GM18511 (cell line): ENCODE data around the gene ZFYVE19.

Experiments used
- ATAC-seq: cut with Tn5 transposase; IDR thresholded peaks from one replicate; pipeline ENCODE4 v1.9.1; 2021; ENCODE audit warnings: mild to moderate bottlenecking, moderate library complexity; ENCODE audit not compliant: unreplicated experiment

ZFYVE19 gene

DNA sequence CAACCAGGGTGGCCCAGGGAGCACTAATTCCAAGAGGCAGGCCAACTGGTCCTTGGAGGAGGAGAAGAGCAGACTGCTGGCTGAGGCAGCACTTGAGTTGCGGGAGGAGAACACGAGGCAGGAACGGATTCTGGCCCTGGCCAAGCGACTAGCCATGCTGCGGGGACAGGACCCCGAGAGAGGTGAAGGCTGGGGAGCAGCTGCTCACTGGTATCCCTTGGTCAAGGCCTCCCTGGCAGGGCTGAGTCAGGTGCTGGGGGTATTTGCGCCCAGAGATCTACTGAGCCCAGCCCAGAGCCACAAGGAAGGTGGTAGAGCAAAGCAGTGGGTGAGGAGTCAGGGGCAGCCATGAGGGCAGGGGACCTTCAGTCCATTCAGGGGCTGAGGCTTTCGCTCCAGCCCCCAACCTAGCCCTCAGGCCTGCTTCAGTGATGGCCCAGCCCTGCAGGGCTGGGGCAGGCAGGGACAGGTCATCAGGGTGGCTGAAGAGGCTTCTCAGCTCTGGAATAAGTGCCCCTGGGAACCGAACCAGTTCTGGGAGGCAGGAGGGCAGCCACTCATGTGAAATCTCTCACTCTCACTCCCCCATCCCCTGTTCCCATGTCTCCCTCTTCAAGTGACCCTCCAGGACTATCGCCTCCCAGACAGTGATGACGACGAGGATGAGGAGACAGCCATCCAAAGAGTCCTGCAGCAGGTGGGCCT, 6.0 kb downstream of the ZFYVE19 start:
- no peak for ATAC-seq

- ATAC-seq: no peak
Measured at GRCh38 chr15:40815042-40815698, 8.3 kb downstream of the ZFYVE19 start.

DNA sequence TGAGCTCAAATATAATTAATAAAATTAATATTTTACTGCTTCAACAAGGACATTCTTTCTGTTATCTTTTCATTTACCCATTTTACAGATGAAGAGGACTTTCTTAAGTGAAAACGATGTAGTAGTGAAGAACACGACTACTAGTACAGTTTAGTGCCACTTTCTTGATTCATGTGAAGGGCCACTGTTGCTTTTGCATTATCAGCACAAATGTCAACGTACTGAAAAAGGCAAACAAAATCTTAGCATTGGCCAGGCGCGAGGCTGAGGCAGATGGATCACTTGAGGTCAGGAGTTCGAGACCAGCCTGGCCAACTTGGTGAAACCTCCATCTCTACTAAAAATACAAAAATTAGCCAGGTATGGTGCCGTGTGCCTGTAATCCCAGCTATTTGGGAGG, 12.2 kb downstream of the ZFYVE19 start:
- ATAC-seq: no peak

- no peak for ATAC-seq
Measured at GRCh38 chr15:40821195-40821594, 14.3 kb downstream of the ZFYVE19 start.

GRCh38 chr15:40823572-40824343, 16.9 kb downstream of the ZFYVE19 start:
- no peak for ATAC-seq

DNA sequence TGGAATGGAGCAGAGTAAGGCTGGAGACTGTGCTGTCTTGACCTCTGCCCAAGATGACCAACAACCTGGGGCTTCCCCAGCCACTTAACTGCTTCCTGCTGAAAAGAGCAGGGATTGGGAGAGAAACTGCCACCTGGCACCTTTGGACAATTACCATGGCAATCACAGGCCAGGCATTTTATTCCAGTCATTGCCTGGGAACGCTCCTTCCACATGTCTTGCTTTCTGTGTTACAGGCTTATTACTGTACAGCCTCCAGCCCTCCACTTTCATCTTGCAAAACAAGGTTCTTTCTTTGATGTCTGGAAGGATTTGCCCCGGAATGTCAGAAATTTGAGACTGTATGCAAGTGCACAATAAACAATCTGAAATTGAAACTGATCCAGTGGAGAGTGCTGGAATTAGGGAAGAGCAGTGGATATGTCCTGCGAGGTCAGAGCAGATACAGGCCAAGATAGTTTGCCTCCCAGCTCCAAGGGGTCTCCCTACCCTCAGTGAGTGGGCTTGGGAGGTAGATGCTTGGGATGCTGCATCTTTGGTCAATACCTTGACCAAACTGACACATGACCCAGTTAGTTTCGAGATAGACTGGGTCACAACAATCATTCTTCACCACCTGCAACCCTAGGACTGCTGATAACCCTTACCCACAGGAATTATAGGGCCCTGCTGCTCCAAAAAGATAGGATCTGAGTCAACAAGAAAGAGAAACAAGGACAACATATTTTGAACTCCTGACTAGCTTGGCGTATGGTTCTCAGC, 19.0 kb downstream of the ZFYVE19 start:
- ATAC-seq: no peak

DNA sequence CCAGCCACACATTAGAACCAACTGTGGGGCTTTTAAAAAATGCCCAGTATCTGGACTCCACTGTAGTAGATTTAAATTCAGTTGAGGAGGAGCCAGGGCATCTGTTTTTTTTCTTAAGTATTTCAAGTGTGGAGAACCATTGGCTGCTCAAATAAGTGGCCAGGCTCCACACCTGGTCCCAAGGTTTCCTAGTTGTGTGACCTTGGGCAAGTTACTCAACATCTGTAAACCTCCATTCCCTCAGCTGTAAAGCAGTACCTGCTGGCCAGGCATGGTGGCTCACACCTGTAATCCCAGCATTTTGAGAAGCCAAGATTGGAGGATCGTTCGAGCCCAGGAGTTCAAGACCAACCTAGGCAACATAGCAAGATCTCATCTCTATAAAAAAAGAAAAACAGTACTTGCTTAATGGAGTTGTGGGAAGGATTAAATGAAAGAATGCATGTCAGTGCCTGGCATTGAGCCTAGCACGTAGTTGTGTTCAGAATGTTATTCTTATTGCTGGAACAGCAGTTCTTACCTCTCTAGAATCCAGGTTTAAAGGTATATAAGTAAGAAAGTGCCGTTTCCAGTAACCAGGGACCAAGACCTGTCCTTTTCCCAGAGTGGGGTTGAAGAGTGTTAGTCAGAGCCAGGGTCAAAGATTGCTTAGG, 19.7 kb downstream of the ZFYVE19 start:
- ATAC-seq: no peak

DNA sequence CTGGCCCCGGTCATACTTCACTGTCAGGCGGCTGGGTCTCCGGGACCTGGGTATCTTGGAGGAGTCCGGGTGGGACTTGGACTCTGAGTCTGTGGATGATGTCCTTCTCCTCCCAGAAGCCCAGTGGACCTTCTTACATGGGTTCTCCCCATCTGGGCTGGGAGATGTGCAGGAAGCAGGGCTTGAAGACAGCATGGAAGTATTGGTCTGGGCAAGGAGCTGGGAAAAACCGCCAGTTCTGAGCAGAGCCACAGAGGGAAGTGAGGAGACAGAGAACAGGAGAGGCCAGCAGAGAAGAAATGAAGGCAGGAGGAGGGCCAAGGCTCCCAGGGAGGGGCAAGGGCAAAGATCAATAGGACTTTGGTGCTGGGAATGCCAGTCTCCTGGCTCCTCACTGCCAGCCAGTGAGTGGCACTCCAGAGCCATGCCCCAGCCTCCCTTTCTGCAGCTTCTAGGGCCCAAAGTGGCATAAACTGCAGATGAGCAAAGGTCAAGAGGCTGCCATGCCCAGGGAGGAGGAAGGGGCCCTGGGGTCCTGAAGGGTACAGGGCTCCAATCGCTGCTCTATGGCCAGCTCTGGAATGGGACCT, 21.7 kb downstream of the ZFYVE19 start, which contains the start of gene PPP1R14D:
Gene PPP1R14D, minus strand, starts transcription at position 262 of the 590 bp plus-strand sequence. Its CDS starts 67 bp downstream, at position 195.
- no peak for ATAC-seq

DNA sequence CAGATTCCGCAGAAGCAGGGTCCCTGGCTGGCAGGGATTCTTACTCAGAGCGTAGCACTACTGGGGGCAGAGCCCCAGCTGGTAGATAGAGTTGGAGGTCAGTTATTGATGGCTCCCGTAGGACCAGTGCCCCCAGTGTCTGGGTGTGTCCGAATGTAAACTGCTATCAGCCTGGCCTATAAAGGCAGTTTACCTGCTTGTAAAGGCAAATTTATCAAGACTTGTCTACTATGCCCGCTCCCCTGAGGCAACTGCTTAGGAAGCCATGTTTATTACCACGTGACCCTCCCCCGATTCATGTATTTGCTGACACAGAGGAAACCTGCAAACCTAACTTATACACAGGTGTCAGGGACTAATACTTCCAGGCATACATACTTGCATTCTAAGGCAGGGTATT, 22.2 kb downstream of the ZFYVE19 start:
- ATAC-seq: no peak

GRCh38 chr15:40830884-40831283, 24.0 kb downstream of the ZFYVE19 start:
- ATAC-seq: no peak

DNA sequence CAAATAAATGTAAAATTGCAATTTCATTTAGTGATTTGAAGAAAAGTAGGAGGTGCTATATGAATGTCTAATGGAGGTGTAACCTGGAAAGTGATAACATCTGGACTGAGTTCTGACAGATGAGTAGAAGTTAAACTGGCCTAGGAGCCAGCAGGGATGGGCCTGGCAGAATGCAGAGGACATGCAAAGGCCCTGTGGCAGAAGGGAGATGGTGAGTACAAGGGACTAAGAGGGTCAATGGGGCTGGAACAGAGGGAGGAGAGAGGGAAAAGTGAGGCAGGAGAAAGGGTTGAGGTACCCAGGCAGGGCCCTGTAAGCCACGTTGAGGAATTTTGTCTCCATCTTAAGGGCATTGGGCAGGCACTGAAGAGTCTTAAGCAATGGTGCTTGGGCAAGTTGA, 25.0 kb downstream of the ZFYVE19 start:
- no peak for ATAC-seq

DNA sequence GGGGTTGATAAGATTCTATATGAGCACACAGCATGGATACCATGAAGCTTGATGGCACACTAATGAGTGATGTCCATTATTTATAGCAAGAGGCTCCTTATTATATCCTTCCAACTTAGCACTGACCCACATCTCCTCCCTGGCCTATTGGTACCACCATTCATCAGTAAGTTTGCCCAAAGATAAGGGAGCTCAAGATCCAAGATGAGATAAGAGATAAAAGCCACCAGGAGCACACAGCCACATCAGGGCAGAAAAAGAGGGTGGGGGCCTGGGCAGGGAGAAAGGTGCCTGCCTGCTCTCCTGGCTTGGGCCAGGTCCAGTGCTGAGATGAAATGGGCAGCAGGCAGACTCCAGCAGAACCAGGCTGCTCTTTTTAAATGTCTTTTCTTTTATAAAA, 26.0 kb downstream of the ZFYVE19 start:
- no peak for ATAC-seq

DNA sequence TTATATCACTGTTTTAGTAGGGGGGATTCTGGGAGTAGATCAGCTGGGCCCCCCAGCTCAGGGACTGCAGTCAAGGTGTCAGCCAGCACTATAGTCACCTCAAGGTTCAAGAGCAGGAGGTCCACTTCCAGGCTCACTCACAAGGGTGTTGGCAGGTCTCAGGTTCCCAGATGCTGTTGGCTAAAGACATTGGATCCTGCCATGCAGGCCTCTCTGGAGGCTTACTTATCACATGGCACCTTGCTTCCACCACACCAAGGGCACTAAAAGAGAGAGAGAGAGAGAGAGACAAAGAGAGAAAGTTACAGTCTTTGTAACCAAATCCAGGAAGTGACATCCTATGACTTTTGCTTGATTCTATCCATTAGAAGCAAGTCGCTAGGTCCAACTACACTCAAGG, 29.1 kb downstream of the ZFYVE19 start:
- ATAC-seq: no peak

DNA sequence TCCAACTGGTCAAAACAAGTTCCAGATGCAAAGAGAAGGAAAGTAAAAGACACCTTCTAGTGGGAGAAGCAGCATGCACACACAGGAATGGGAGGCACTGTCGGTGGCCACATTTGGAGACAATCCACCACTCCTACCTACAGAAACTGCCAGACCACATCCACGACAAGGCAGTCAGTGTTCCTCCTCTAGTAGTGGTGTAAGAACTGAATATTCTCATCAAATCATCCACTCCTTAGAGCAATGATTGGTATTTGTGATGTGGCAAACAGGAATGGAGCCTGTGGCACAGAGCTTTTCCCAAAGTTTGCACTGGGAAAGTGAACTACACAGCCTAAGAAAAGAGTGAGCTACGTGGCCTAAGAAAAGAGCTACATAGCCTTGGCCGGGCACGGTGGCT, 31.9 kb downstream of the ZFYVE19 start:
- no peak for ATAC-seq

DNA sequence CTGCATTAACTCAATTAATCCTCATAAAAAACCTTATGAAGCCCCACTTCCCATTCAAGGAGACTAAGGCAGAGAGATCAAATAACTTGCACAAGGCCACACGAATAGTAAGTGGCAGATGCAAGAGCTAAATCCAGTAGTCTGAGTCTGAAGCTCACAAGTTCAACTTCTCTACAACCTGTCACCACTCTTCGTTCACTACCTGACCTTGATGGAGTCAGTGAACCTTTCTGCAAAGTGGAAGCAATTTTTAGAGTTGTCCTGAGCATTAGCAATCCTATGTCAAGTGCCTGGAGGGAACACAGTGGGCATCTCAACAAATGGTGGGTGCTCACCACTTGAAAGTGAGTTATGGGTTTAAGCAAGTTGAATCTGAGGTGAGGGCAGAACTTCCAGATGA, 34.9 kb downstream of the ZFYVE19 start:
- no peak for ATAC-seq

GRCh38 chr15:40843261-40843884, 36.5 kb downstream of the ZFYVE19 start:
- no peak for ATAC-seq

- ATAC-seq: no peak
Measured at GRCh38 chr15:40843885-40844695, 37.2 kb downstream of the ZFYVE19 start, which contains the start of gene SPINT1. Gene SPINT1, plus strand, starts transcription at chr15:40844048. Its CDS starts 507 bp downstream, at chr15:40844555.

DNA sequence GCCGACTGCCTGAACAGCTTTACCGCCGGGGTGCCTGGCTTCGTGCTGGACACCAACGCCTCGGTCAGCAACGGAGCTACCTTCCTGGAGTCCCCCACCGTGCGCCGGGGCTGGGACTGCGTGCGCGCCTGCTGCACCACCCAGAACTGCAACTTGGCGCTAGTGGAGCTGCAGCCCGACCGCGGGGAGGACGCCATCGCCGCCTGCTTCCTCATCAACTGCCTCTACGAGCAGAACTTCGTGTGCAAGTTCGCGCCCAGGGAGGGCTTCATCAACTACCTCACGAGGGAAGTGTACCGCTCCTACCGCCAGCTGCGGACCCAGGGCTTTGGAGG, 37.8 kb downstream of the ZFYVE19 start:
- ATAC-seq: no peak

DNA sequence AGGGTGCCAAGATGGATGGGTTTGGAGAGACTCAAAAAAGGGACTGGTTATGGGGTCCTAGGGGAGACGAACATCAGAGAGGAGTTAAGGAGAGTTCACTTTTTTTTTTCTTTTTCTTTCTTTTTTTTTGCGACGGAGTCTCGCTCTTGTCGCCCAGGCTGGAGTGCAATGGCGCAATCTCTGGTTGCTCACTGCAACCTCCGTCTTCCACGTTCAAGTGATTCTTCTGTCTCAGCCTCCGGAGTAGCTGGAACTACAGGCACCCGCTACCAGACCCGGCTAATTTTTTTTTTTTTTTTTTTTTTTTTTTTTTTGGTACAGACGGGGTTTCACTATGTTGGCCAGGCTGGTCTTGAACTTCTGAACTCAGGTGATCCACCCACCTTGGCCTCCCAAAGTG, 38.1 kb downstream of the ZFYVE19 start:
- no peak for ATAC-seq
